A549 (cell line): ENCODE data around the gene ACO1. TPM values are rescaled to one million over a fixed set of nuclear protein-coding genes. Genes with fewer than 3 reads are reported as not detected.

Source experiments
- ATAC-seq, 2 experiments: fragments of 200-7000 bp in 1 of 2; fragments of >200 bp in 1 of 2; cut with Nextera tagmentation in 1 of 2; cut with Tn5 transposase in 1 of 2; 3 replicates each; pipeline versions ENCODE4 v1.8.0 to v1.9.1; 2018 to 2020; ENCODE audit warnings: mild to moderate bottlenecking in 1 of 2, moderate library complexity in 1 of 2
- CTCF ChIA-PET: fragments of 300-600 bp; sonication (Branson Sonifier 250); formaldehyde crosslinking; extraction: SDS; loops from one replicate; lab custom pipeline; 2021; ENCODE audit warnings: antibody characterized with exemption, inconsistent platforms; lab: Yijun Ruan, JAX
- POLR2A ChIA-PET: fragments of 350-600 bp; formaldehyde crosslinking; extraction: SDS; loops from one replicate; lab custom pipeline; 2021; ENCODE audit warnings: antibody characterized with exemption, inconsistent platforms; lab: Yijun Ruan, JAX
- DNase-seq, 2 experiments: peaks; one replicate each; pipeline versions ENCODE4 v3.0.0 to v3.0.0-alpha.2; 2011 to 2016; ENCODE audit warnings: low read depth in 1 of 2, low spot score in 1 of 2
- FAIRE-seq: peaks from 2 replicates; lab custom pipeline; 2011; peaks lifted over from hg19 to GRCh38; lab: Jason Lieb, UNC
- H3K27ac ChIP-seq, 2 experiments: fragments of >200 bp; sonication (Bioruptor Twin); formaldehyde crosslinking; 3 replicates each; pipeline ENCODE4 v1.5.1; 2016 to 2017
- H3K4me1 ChIP-seq: fragments of >200 bp; sonication (Bioruptor Twin); formaldehyde crosslinking; 3 replicates; pipeline ENCODE4 v1.6.1; 2016
- H3K4me2 ChIP-seq: fragments of >200 bp; sonication (Bioruptor Twin); formaldehyde crosslinking; 3 replicates; pipeline ENCODE4 v1.6.1; 2016
- H3K4me3 ChIP-seq: fragments of >200 bp; sonication (Bioruptor Twin); formaldehyde crosslinking; 3 replicates; pipeline ENCODE4 v1.5.1; 2016
- H3K9me3 ChIP-seq: fragments of >200 bp; sonication (Bioruptor Twin); formaldehyde crosslinking; 3 replicates; pipeline ENCODE4 v1.6.1; 2016
- CHD4 ChIP-seq: fragments of 200-600 bp; sonication (generic); IDR thresholded peaks from 2 replicates; pipeline ENCODE4 v1.6.1; 2016; ENCODE audit warnings: antibody characterized with exemption, mild to moderate bottlenecking, borderline replicate concordance
- EHMT2 ChIP-seq: fragments of 200-600 bp; sonication (generic); IDR thresholded peaks from 2 replicates; pipeline ENCODE4 v1.6.1; 2016; ENCODE audit warnings: antibody characterized with exemption, low read depth, mild to moderate bottlenecking, moderate library complexity
- GATA3 ChIP-seq: IDR thresholded peaks from 2 replicates; pipeline ENCODE4 v1.6.1; 2012; ENCODE audit warnings: borderline replicate concordance
- HOXB13 ChIP-seq: fragments of 250-450 bp; sonication (Bioruptor Pico); IDR thresholded peaks from 2 replicates; pipeline ENCODE4 v1.5.0; 2020; ENCODE audit warnings: low read depth, mild to moderate bottlenecking, moderate library complexity
- NFE2L2 ChIP-seq: fragments of 150-350 bp; conservative IDR thresholded peaks from 2 replicates; pipeline ENCODE4 v1.6.1; 2014; ENCODE audit warnings: low read length
- PHF8 ChIP-seq: fragments of 200-600 bp; sonication (generic); IDR thresholded peaks from 2 replicates; pipeline ENCODE4 v1.6.1; 2016; ENCODE audit warnings: low read depth, mild to moderate bottlenecking, antibody characterized with exemption, moderate library complexity, borderline replicate concordance
- POLR2AphosphoS2 ChIP-seq: conservative IDR thresholded peaks from 2 replicates; pipeline ENCODE4 v1.6.1; 2012; ENCODE audit warnings: low read length, improper control_type of control experiment, inconsistent platforms
- RAD21 ChIP-seq, 2 experiments: fragments of >200 bp in 1 of 2; sonication (Bioruptor Twin) in 1 of 2; formaldehyde crosslinking in 1 of 2; IDR thresholded peaks in 1 of 2; conservative IDR thresholded peaks in 1 of 2; 2 replicates in 1 of 2; 3 replicates in 1 of 2; pipeline ENCODE4 v1.6.1; 2012 to 2018; ENCODE audit warnings: inconsistent platforms in 1 of 2
- RCOR1 ChIP-seq: fragments of 150-350 bp; IDR thresholded peaks from 2 replicates; pipeline ENCODE4 v1.6.1; 2014; ENCODE audit warnings: antibody characterized with exemption, low read length, low read depth
- RFX5 ChIP-seq: fragments of 450-650 bp; IDR thresholded peaks from 2 replicates; pipeline ENCODE4 v1.7.1; 2014; ENCODE audit warnings: antibody characterized with exemption, mild to moderate bottlenecking, moderate library complexity
- SMC3 ChIP-seq: fragments of >200 bp; sonication (Bioruptor Twin); formaldehyde crosslinking; IDR thresholded peaks from 3 replicates; pipeline ENCODE4 v1.6.1; 2018; ENCODE audit warnings: inconsistent platforms
- SREBF2 ChIP-seq: fragments of 450-650 bp; IDR thresholded peaks from 2 replicates; pipeline ENCODE4 v1.6.1; 2014; ENCODE audit warnings: mild to moderate bottlenecking, moderate library complexity
- ZC3H11A ChIP-seq: fragments of 450-650 bp; IDR thresholded peaks from 2 replicates; pipeline ENCODE4 v1.6.1; 2014; ENCODE audit warnings: antibody characterized with exemption, mild to moderate bottlenecking
- ZFP36 ChIP-seq: fragments of 450-650 bp; IDR thresholded peaks from 2 replicates; pipeline ENCODE4 v1.6.1; 2014; ENCODE audit warnings: borderline replicate concordance; ENCODE audit not compliant: partially characterized antibody
- WGBS: methylation state at CpG from one replicate; pipeline ENCODE4 v1.1.6; 2017; ENCODE audit errors: missing lambda C conversion rate; 5-methylcytosine and 5-hydroxymethylcytosine counted together
- polyA plus RNA-seq, 4 experiments: library from polyadenylated mRNA; depleted of rRNA in 3 of 4; stranded (reverse); fragments of >200 nt; fragmentation: RNase III in 1 of 4; extraction: RNeasy Plus Mini Kit Qiagen cat#74134 plus additional on column Dnase treatment in 1 of 4; gene quantifications; 2 replicates in 3 of 4; 3 replicates in 1 of 4; pipeline ENCODE4 v1.2.3, GENCODE V29; 2011 to 2017
- TF ChIP-seq, protein P1 (sequence below): fragments of >200 bp; sonication (Bioruptor Twin); formaldehyde crosslinking; IDR thresholded peaks from 3 replicates; pipeline ENCODE4 v1.5.1; 2016
- TF ChIP-seq, protein P2 (sequence below): IDR thresholded peaks from 2 replicates; pipeline ENCODE4 v1.6.1; 2012
- TF ChIP-seq, protein P3 (sequence below): fragments of 200-600 bp; sonication (generic); IDR thresholded peaks from 2 replicates; pipeline ENCODE4 v1.6.1; 2016; ENCODE audit warnings: antibody characterized with exemption, mild to moderate bottlenecking, moderate library complexity
- TF ChIP-seq, protein P4 (sequence below): fragments of >200 bp; sonication (Bioruptor Twin); formaldehyde crosslinking; IDR thresholded peaks from 2 replicates; pipeline ENCODE4 v1.6.1; 2016
- TF ChIP-seq, protein P5 (sequence below): fragments of 150-350 bp; IDR thresholded peaks from 2 replicates; pipeline ENCODE4 v1.6.1; 2014; ENCODE audit warnings: low read depth, mild to moderate bottlenecking, low read length

Gene ACO1
- polyA plus RNA-seq, 2 of the 4 experiments (the other 2 are of a cell fraction): 32.2 to 41.0 TPM

DNA sequence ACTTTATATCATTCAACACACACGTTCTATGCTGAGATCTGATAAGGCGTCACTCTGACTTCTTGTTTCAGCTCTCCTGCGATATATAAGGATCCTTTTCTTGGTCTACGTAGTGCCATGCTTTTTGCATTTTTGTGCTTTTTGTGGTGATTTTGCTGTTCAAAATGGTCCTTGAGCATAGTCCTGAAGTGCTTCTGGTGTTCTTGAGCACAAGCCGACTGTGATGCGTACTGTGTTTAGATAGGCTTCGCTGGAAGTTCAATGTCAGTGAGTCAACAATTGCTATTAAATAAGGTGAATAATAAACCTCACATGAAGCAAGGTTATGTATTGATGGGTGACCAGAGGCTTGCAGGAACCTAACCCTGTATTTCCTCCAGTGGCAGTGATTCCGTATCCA lies 46.8 kb downstream of the ACO1 start:
- H3K4me2 ChIP-seq: no peak overlapping the region
- H3K4me3 ChIP-seq: no peak overlapping the region

DNA sequence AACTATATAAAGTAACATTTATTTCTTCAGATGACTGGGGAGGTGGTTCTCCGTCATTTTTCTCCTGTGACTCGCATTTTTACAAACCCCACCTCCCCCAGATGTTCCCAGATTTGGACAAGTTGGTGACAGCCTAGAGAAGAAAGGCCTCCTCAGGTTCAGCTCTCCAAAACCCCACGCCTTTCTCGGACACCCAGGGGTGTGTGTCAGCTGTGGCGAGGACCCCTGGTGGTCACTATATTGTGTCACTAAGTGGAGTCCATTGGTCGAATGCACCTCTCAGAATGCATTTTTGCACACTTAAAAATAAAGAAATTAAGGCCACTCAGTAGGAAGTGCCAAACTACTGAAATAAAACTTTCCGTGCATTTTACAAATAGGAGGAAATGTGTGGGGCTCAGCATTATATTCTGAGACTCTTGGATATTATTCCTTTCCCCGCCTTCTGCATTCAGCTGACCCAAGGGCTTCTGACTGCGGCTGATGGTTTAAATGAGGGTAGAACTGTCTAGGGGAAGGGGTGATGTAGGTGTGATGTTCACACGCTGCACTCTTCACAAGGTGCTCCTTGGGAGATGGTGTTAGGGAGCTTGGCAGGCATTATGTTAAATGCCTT lies 47.6 kb downstream of the ACO1 start:
- no peaks in the 10 kb centered on the region for H3K9me3 ChIP-seq
- ATAC-seq (peak; percentile 77 to 88; a peak in 5 of 6 replicates), FAIRE-seq (no peak), DNase-seq (peak; percentile 17 to 25)
- no peak overlapping the region for H3K4me2 ChIP-seq
- H3K4me1 ChIP-seq: peaks cover 7% of the 10 kb centered on the region
- WGBS: 74% methylated on average over 10 of the region's 10 CpGs
- no peak overlapping the region for H3K4me3 ChIP-seq
- POLR2A ChIA-PET: no interaction called here
- TF ChIP-seq, protein P1, sequence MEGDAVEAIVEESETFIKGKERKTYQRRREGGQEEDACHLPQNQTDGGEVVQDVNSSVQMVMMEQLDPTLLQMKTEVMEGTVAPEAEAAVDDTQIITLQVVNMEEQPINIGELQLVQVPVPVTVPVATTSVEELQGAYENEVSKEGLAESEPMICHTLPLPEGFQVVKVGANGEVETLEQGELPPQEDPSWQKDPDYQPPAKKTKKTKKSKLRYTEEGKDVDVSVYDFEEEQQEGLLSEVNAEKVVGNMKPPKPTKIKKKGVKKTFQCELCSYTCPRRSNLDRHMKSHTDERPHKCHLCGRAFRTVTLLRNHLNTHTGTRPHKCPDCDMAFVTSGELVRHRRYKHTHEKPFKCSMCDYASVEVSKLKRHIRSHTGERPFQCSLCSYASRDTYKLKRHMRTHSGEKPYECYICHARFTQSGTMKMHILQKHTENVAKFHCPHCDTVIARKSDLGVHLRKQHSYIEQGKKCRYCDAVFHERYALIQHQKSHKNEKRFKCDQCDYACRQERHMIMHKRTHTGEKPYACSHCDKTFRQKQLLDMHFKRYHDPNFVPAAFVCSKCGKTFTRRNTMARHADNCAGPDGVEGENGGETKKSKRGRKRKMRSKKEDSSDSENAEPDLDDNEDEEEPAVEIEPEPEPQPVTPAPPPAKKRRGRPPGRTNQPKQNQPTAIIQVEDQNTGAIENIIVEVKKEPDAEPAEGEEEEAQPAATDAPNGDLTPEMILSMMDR: peak; percentile 59
- TF ChIP-seq RAD21 (conservative IDR thresholded peaks at IDR 0.05 in 1 of 2, IDR thresholded peaks at IDR 0.05 in 1 of 2) (peak; percentile 36 to 42; a peak in 3 of 5 replicates), SMC3 (peak; percentile 61)
- TF ChIP-seq, protein P2, sequence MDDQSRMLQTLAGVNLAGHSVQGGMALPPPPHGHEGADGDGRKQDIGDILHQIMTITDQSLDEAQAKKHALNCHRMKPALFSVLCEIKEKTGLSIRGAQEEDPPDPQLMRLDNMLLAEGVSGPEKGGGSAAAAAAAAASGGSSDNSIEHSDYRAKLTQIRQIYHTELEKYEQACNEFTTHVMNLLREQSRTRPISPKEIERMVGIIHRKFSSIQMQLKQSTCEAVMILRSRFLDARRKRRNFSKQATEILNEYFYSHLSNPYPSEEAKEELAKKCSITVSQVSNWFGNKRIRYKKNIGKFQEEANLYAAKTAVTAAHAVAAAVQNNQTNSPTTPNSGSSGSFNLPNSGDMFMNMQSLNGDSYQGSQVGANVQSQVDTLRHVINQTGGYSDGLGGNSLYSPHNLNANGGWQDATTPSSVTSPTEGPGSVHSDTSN: no peak
- no peak overlapping the region for H3K27ac ChIP-seq
- CTCF ChIA-PET: interaction anchor here (0.6 to 15.8 kb wide), 28 partner anchors 8 to 150 kb away, joined by 3 to 159 read pairs (median 4); partner anchors contain the start of genes ACO1, NDUFB6 and RIGI

More for the DNA sequence above, 46.8 kb downstream of the ACO1 start:
- no peak for DNase-seq
- TF ChIP-seq GATA3 (no peak), PHF8 (no peak), SREBF2 (no peak), EHMT2 (no peak), POLR2AphosphoS2 (no peak), CHD4 (no peak), ZC3H11A (no peak), HOXB13 (CRISPR knock-in tag) (no peak), ZFP36 (no peak), RFX5 (no peak), NFE2L2 (no peak), RCOR1 (no peak)
- TF ChIP-seq, protein P3, sequence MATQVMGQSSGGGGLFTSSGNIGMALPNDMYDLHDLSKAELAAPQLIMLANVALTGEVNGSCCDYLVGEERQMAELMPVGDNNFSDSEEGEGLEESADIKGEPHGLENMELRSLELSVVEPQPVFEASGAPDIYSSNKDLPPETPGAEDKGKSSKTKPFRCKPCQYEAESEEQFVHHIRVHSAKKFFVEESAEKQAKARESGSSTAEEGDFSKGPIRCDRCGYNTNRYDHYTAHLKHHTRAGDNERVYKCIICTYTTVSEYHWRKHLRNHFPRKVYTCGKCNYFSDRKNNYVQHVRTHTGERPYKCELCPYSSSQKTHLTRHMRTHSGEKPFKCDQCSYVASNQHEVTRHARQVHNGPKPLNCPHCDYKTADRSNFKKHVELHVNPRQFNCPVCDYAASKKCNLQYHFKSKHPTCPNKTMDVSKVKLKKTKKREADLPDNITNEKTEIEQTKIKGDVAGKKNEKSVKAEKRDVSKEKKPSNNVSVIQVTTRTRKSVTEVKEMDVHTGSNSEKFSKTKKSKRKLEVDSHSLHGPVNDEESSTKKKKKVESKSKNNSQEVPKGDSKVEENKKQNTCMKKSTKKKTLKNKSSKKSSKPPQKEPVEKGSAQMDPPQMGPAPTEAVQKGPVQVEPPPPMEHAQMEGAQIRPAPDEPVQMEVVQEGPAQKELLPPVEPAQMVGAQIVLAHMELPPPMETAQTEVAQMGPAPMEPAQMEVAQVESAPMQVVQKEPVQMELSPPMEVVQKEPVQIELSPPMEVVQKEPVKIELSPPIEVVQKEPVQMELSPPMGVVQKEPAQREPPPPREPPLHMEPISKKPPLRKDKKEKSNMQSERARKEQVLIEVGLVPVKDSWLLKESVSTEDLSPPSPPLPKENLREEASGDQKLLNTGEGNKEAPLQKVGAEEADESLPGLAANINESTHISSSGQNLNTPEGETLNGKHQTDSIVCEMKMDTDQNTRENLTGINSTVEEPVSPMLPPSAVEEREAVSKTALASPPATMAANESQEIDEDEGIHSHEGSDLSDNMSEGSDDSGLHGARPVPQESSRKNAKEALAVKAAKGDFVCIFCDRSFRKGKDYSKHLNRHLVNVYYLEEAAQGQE: no peak
- TF ChIP-seq, protein P4, sequence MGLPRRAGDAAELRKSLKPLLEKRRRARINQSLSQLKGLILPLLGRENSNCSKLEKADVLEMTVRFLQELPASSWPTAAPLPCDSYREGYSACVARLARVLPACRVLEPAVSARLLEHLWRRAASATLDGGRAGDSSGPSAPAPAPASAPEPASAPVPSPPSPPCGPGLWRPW: no peak
- TF ChIP-seq, protein P5, sequence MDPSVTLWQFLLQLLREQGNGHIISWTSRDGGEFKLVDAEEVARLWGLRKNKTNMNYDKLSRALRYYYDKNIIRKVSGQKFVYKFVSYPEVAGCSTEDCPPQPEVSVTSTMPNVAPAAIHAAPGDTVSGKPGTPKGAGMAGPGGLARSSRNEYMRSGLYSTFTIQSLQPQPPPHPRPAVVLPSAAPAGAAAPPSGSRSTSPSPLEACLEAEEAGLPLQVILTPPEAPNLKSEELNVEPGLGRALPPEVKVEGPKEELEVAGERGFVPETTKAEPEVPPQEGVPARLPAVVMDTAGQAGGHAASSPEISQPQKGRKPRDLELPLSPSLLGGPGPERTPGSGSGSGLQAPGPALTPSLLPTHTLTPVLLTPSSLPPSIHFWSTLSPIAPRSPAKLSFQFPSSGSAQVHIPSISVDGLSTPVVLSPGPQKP: no peak
- TF ChIP-seq, protein P1: no peak
- POLR2A ChIA-PET: no interaction called here
- no peak for ATAC-seq
- FAIRE-seq: no peak
- 87% methylated on average over 8 of the region's 8 CpGs for WGBS
- CTCF ChIA-PET: interaction anchor here (1.0 to 15.8 kb wide), 12 partner anchors 9 to 151 kb away, joined by 3 to 159 read pairs (median 4); partner anchors contain the start of gene ACO1
- Histone ChIP-seq H3K4me1 (peaks cover 15% of the 10 kb centered on the region), H3K27ac (no peak overlapping the region), H3K9me3 (no peaks in the 10 kb centered on the region)
